IMR-90 (cell line): ENCODE measurements around the gene SPAG5. TPM values are rescaled to one million over a fixed set of nuclear protein-coding genes. Genes with fewer than 3 reads are reported as not detected.

Experiments
- ATAC-seq: fragments of 200-7000 bp; cut with Tn5 transposase; 2 replicates; pipeline ENCODE4 v1.9.1; 2020; ENCODE audit warnings: low read depth, mild to moderate bottlenecking, moderate library complexity
- BruUV-seq: library from RNA; stranded (reverse); fragments of 400-500 nt; replicated peaks from 2 replicates; lab custom pipeline; 2021; lab: Mats Ljungman, UMichigan
- CTCF ChIA-PET: fragments of 300-600 bp; formaldehyde crosslinking; extraction: SDS; loops from one replicate; lab custom pipeline; 2021; ENCODE audit warnings: antibody characterized with exemption; lab: Yijun Ruan, JAX
- POLR2A ChIA-PET: fragments of 300-600 bp; sonication (Branson Sonifier 250); formaldehyde crosslinking; loops from one replicate; lab custom pipeline; 2022; ENCODE audit warnings: antibody characterized with exemption; ENCODE audit not compliant: unreplicated experiment; lab: Charles Lee
- DNase-seq: peaks from one replicate; pipeline ENCODE4 v3.0.0; 2013
- H2AFZ ChIP-seq: replicated peaks from 2 replicates; pipeline ENCODE3; 2013; ENCODE audit warnings: low read length, mild to moderate bottlenecking; ENCODE audit not compliant: poor library complexity
- H2AK5ac ChIP-seq: 2 replicates; pipeline ENCODE4 v1.6.1; 2013; ENCODE audit warnings: low read depth, low read length, inconsistent platforms
- H2AK9ac ChIP-seq: replicated peaks from 2 replicates; pipeline ENCODE3; 2013; ENCODE audit warnings: mild to moderate bottlenecking, low read depth, low read length, moderate library complexity; ENCODE audit not compliant: poor library complexity
- H2BK120ac ChIP-seq: 2 replicates; pipeline ENCODE4 v1.6.1; 2013; ENCODE audit warnings: low read depth, low read length, inconsistent platforms
- H2BK15ac ChIP-seq: 3 replicates; pipeline ENCODE4 v1.6.1; 2013; ENCODE audit warnings: low read depth, low read length, inconsistent platforms
- H2BK20ac ChIP-seq: 2 replicates; pipeline ENCODE4 v1.6.1; 2013; ENCODE audit warnings: low read depth, mild to moderate bottlenecking, inconsistent platforms, low read length, moderate library complexity
- H2BK5ac ChIP-seq: 2 replicates; pipeline ENCODE4 v1.6.1; 2013; ENCODE audit warnings: mild to moderate bottlenecking, low read depth, low read length, inconsistent platforms; ENCODE audit not compliant: poor library complexity, severe bottlenecking
- H3K14ac ChIP-seq: replicated peaks from 2 replicates; pipeline ENCODE4 v1.6.1; 2013; ENCODE audit warnings: low read depth, low read length, inconsistent platforms
- H3K18ac ChIP-seq: 2 replicates; pipeline ENCODE4 v1.6.1; 2013; ENCODE audit warnings: low read depth, low read length, control low read depth
- H3K23ac ChIP-seq: 2 replicates; pipeline ENCODE4 v1.6.1; 2013; ENCODE audit warnings: low read depth, low read length, inconsistent platforms
- H3K27ac ChIP-seq: 2 replicates; pipeline ENCODE4 v1.5.1; 2013; ENCODE audit warnings: mild to moderate bottlenecking, control low read depth, low read length; ENCODE audit not compliant: insufficient read depth
- H3K27me3 ChIP-seq: 2 replicates; pipeline ENCODE4 v1.6.1; 2013; ENCODE audit warnings: low read length; ENCODE audit not compliant: control insufficient read depth, insufficient read depth
- H3K36me3 ChIP-seq: 2 replicates; pipeline ENCODE4 v1.6.1; 2013; ENCODE audit warnings: low read length, mixed read lengths; ENCODE audit not compliant: control insufficient read depth, insufficient read depth
- H3K4ac ChIP-seq: 2 replicates; pipeline ENCODE4 v1.6.1; 2013; ENCODE audit warnings: low read depth, low read length, inconsistent platforms
- H3K4me1 ChIP-seq: 2 replicates; pipeline ENCODE4 v1.6.1; 2013; ENCODE audit warnings: low read length, mixed read lengths; ENCODE audit not compliant: control insufficient read depth, insufficient read depth
- H3K4me2 ChIP-seq: 2 replicates; pipeline ENCODE4 v1.6.1; 2013; ENCODE audit warnings: low read depth, mild to moderate bottlenecking, control low read depth, low read length, moderate library complexity
- H3K4me3 ChIP-seq: 2 replicates; pipeline ENCODE4 v1.5.1; 2013; ENCODE audit warnings: low read depth, mild to moderate bottlenecking, control low read depth, low read length, moderate library complexity; ENCODE audit not compliant: insufficient read depth
- H3K56ac ChIP-seq: 2 replicates; pipeline ENCODE4 v1.6.1; 2013; ENCODE audit warnings: low read length, inconsistent platforms; ENCODE audit not compliant: insufficient read depth; ENCODE audit errors: extremely low read depth
- H3K79me1 ChIP-seq, 2 experiments: 2 replicates each; pipeline ENCODE4 v1.6.1; 2013; ENCODE audit warnings: low read length in 2 of 2, inconsistent platforms in 1 of 2, low read depth in 1 of 2
- H3K9ac ChIP-seq: 2 replicates; pipeline ENCODE4 v1.6.1; 2013; ENCODE audit warnings: low read depth, low read length, control low read depth
- H3K9me1 ChIP-seq: 2 replicates; pipeline ENCODE4 v1.6.1; 2013; ENCODE audit warnings: low read length, inconsistent platforms; ENCODE audit not compliant: insufficient read depth
- H3K9me3 ChIP-seq: 2 replicates; pipeline ENCODE4 v1.6.1; 2013; ENCODE audit warnings: low read length; ENCODE audit not compliant: control insufficient read depth, insufficient read depth
- H4K20me1 ChIP-seq: 2 replicates; pipeline ENCODE4 v1.6.1; 2013; ENCODE audit warnings: low read length, inconsistent platforms; ENCODE audit not compliant: insufficient read depth
- H4K5ac ChIP-seq: 2 replicates; pipeline ENCODE4 v1.6.1; 2013; ENCODE audit warnings: mild to moderate bottlenecking, low read depth, low read length, control low read depth
- H4K8ac ChIP-seq, 2 experiments: 2 replicates each; pipeline ENCODE4 v1.6.1; 2013; ENCODE audit warnings: low read depth in 2 of 2, low read length in 2 of 2, control low read depth in 1 of 2, inconsistent platforms in 1 of 2
- H4K91ac ChIP-seq: 2 replicates; pipeline ENCODE4 v1.6.1; 2013; ENCODE audit warnings: low read depth, low read length, inconsistent platforms; ENCODE audit not compliant: insufficient read depth
- BHLHE40 ChIP-seq: fragments of 150-350 bp; IDR thresholded peaks from 2 replicates; pipeline ENCODE4 v1.6.1; 2016; ENCODE audit warnings: mild to moderate bottlenecking, low read depth, low read length
- CEBPB ChIP-seq: IDR thresholded peaks from 2 replicates; pipeline ENCODE4 v1.6.1; 2012; ENCODE audit warnings: low read depth, low read length, improper control_type of control experiment
- CTCF ChIP-seq: conservative IDR thresholded peaks from 2 replicates; pipeline ENCODE4 v1.5.1; 2012; ENCODE audit warnings: mild to moderate bottlenecking, low read depth, low read length, improper control_type of control experiment
- FOS ChIP-seq: fragments of 150-350 bp; IDR thresholded peaks from 2 replicates; pipeline ENCODE4 v1.6.1; 2016; ENCODE audit warnings: low read depth, low read length
- MAFK ChIP-seq: IDR thresholded peaks from 2 replicates; pipeline ENCODE4 v1.6.1; 2012; ENCODE audit warnings: low read depth, low read length, improper control_type of control experiment
- MAZ ChIP-seq: IDR thresholded peaks from 2 replicates; pipeline ENCODE4 v1.6.1; 2012; ENCODE audit warnings: low read depth, mild to moderate bottlenecking, low read length, improper control_type of control experiment, moderate library complexity, borderline replicate concordance
- MXI1 ChIP-seq: IDR thresholded peaks from 2 replicates; pipeline ENCODE4 v1.6.1; 2012; ENCODE audit warnings: low read depth, mild to moderate bottlenecking, low read length, moderate library complexity, borderline replicate concordance
- NFE2L2 ChIP-seq: fragments of 150-350 bp; IDR thresholded peaks from 2 replicates; pipeline ENCODE4 v1.6.1; 2016; ENCODE audit warnings: low read depth, mild to moderate bottlenecking, low read length
- RAD21 ChIP-seq: IDR thresholded peaks from 2 replicates; pipeline ENCODE4 v1.6.1; 2012; ENCODE audit warnings: low read length, improper control_type of control experiment
- RCOR1 ChIP-seq: IDR thresholded peaks from 2 replicates; pipeline ENCODE4 v1.6.1; 2012; ENCODE audit warnings: mild to moderate bottlenecking, low read length, improper control_type of control experiment; ENCODE audit not compliant: insufficient replicate concordance
- RFX5 ChIP-seq: IDR thresholded peaks from 2 replicates; pipeline ENCODE4 v1.8.0; 2012; ENCODE audit warnings: low read depth, mild to moderate bottlenecking, low read length, moderate library complexity
- SMC3 ChIP-seq: fragments of 150-350 bp; IDR thresholded peaks from 2 replicates; pipeline ENCODE4 v1.6.1; 2016; ENCODE audit warnings: low read depth, mild to moderate bottlenecking, antibody characterized with exemption, low read length, moderate library complexity
- WGBS, 2 experiments: methylation state at CpG; one replicate each; pipeline versions ENCODE4 v1.1.5 to v1.1.7; 2013; ENCODE audit warnings: missing lambda C conversion rate in 2 of 2; ENCODE audit not compliant: insufficient read length in 1 of 2; ENCODE audit errors: extremely low coverage in 2 of 2; 5-methylcytosine and 5-hydroxymethylcytosine counted together
- dilution Hi-C: fragments of 300-500 bp; cut with HindIII; formaldehyde crosslinking; loops from one replicate; pipeline ENCODE4 v1.14.3; 2018; ENCODE audit warnings: low sequenced_read_pairs; ENCODE audit not compliant: unreplicated experiment
- in situ Hi-C: fragments of 300-500 bp; cut with MboI; formaldehyde crosslinking; loops from 3 replicates; pipeline ENCODE4 v1.14.3; 2019; ENCODE audit warnings: low sequenced_read_pairs, inconsistent platforms, mixed read lengths
- intact Hi-C: fragments of 100-400 bp; cut with micrococcal nuclease; formaldehyde crosslinking; loops from 2 replicates; pipeline ENCODE4 v1.10.0; 2022
- polyA plus RNA-seq, 3 experiments: library from polyadenylated mRNA; depleted of rRNA; stranded (reverse); fragments of >200 nt; gene quantifications; 2 replicates each; pipeline ENCODE4 v1.2.3, GENCODE V29; 2012; ENCODE audit warnings: low replicate concordance in 1 of 3
- total RNA-seq: library from RNA; depleted of rRNA; stranded (reverse); fragments of >200 nt; gene quantifications from 2 replicates; pipeline ENCODE4 v1.2.3, GENCODE V29; 2012
- TF ChIP-seq, protein P1 (sequence below): fragments of 150-350 bp; IDR thresholded peaks from 2 replicates; pipeline ENCODE4 v1.6.1; 2016; ENCODE audit warnings: low read depth, mild to moderate bottlenecking, low read length, moderate library complexity, borderline replicate concordance
- TF ChIP-seq, protein P2 (sequence below): fragments of 150-350 bp; IDR thresholded peaks from 2 replicates; pipeline ENCODE4 v1.6.1; 2017; ENCODE audit warnings: mild to moderate bottlenecking, antibody characterized with exemption, low read length, low read depth

The SPAG5 gene
- total and polyA plus RNA-seq, 2 of the 4 experiments (the other 2 are of a cell fraction) = 40.3 to 60.8 TPM

DNA sequence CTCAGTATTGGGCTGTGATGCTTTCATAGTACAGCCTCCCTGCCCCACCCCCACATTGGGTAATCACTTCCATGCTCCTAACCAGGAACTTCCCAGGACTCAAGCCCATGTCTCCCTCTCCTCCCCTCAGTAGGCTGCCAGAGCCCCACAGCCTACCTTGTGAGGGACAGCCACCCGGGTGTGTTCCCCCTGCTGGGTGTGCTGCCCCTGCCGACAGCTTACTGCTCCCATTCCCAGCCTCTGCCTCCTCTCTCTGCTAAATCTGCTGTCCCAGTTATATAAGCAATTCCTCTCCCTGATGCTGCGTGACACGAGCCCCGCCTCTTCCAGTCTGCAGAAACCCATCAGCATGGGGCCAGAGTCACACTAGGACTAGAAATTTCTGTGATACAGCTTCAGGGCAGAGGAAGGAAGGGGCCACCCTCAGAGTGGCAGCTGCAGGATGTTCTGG, 15.1 kb upstream of the SPAG5 start, which contains the start of gene RSKR:
Gene RSKR (minus strand): TSS at position 255 of the 451 bp plus-strand sequence. CDS start 24 bp downstream, at position 231.
- in situ Hi-C loops = loop anchor here (10.0 kb wide), 1 partner anchor 119 kb away; no protein-coding TSS in a partner anchor
- ATAC-seq (peak; percentile 24; the same call in 1 of the 2 replicates), DNase-seq (no peak)
- no peak within 1 kb of the TSS for H2BK20ac ChIP-seq
- no peak within 1 kb of the TSS for H4K5ac ChIP-seq
- no peak within 1 kb of the TSS for H2BK120ac ChIP-seq
- H4K20me1 ChIP-seq = peaks cover 8% of the 10 kb centered on the region; the same call in 1 of the 2 replicates
- H3K18ac ChIP-seq = no peak within 1 kb of the TSS
- dilution Hi-C loops = no loop called here
- peak within 1 kb of the TSS; percentile 33 for H2AK9ac ChIP-seq
- intact Hi-C loops = loop anchor here (1.0 kb wide), 1 partner anchor 120 kb away; no protein-coding TSS in a partner anchor
- H3K56ac ChIP-seq = no peak within 1 kb of the TSS
- peaks cover 46% of the 10 kb centered on the region for H3K36me3 ChIP-seq
- no peaks in the 10 kb centered on the region for H3K9me3 ChIP-seq
- POLR2A ChIA-PET = no interaction called here
- H4K91ac ChIP-seq = no peak within 1 kb of the TSS
- no peak within 1 kb of the TSS for H3K14ac ChIP-seq
- no peak within 1 kb of the TSS for H4K8ac ChIP-seq
- H3K4me2 ChIP-seq = no peak within 1 kb of the TSS
- H3K27ac ChIP-seq = no peak within 1 kb of the TSS
- no peaks in the 10 kb centered on the region for H3K4me1 ChIP-seq
- H3K9ac ChIP-seq = no peak within 1 kb of the TSS
- CTCF ChIA-PET = no interaction called here
- no peaks in the 10 kb centered on the region for H3K79me1 ChIP-seq
- no peak within 1 kb of the TSS for H3K4me3 ChIP-seq
- no peak within 1 kb of the TSS for H3K23ac ChIP-seq
- WGBS, 2 experiments = no CpG with 5 or more reads among the region's 5 CpGs
- no peaks in the 10 kb centered on the region for H3K9me1 ChIP-seq
- no peak within 1 kb of the TSS for H2AFZ ChIP-seq
- no peak within 1 kb of the TSS for H2BK15ac ChIP-seq
- no peak within 1 kb of the TSS for H2AK5ac ChIP-seq
- H2BK5ac ChIP-seq = no peak within 1 kb of the TSS
- no peak for TF ChIP-seq BHLHE40
- no peak for TF ChIP-seq SMC3
- no peak for TF ChIP-seq NFE2L2
- TF ChIP-seq MAFK = no peak
- no peak for TF ChIP-seq RFX5
- TF ChIP-seq CTCF = no peak
- no peak for TF ChIP-seq MXI1
- TF ChIP-seq, protein P1, sequence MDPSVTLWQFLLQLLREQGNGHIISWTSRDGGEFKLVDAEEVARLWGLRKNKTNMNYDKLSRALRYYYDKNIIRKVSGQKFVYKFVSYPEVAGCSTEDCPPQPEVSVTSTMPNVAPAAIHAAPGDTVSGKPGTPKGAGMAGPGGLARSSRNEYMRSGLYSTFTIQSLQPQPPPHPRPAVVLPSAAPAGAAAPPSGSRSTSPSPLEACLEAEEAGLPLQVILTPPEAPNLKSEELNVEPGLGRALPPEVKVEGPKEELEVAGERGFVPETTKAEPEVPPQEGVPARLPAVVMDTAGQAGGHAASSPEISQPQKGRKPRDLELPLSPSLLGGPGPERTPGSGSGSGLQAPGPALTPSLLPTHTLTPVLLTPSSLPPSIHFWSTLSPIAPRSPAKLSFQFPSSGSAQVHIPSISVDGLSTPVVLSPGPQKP = no peak
- TF ChIP-seq FOS = no peak
- TF ChIP-seq MAZ = no peak
- TF ChIP-seq CEBPB = no peak
- TF ChIP-seq, protein P2, sequence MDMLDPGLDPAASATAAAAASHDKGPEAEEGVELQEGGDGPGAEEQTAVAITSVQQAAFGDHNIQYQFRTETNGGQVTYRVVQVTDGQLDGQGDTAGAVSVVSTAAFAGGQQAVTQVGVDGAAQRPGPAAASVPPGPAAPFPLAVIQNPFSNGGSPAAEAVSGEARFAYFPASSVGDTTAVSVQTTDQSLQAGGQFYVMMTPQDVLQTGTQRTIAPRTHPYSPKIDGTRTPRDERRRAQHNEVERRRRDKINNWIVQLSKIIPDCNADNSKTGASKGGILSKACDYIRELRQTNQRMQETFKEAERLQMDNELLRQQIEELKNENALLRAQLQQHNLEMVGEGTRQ = no peak
- TF ChIP-seq RCOR1 = no peak
- no peak for TF ChIP-seq RAD21
- H3K27me3 ChIP-seq = no peaks in the 10 kb centered on the region
- no peak within 1 kb of the TSS for H3K4ac ChIP-seq
- BruUV-seq = no TSS peak
